Calu3 (cell line): ENCODE data around the gene C14orf180. TPM values are rescaled to one million over a fixed set of nuclear protein-coding genes. Genes with fewer than 3 reads are reported as not detected.

Experiments used
- BruUV-seq: library from RNA; stranded (reverse); fragments of 400-500 nt; replicated peaks from 2 replicates; lab custom pipeline; 2021; lab: Mats Ljungman, UMichigan
- CTCF ChIA-PET: fragments of 300-600 bp; sonication (Branson Sonifier 250); formaldehyde crosslinking; loops from one replicate; lab custom pipeline; 2022; ENCODE audit warnings: antibody characterized with exemption; lab: Charles Lee
- DNase-seq: peaks from one replicate; pipeline ENCODE4 v3.0.0; 2022
- H3K27ac Mint-ChIP-seq: one replicate; pipeline ENCODE4 v1.8.0; 2022; ENCODE audit warnings: mixed read lengths; ENCODE audit not compliant: unreplicated experiment
- H3K27me3 Mint-ChIP-seq: one replicate; pipeline ENCODE4 v1.8.0; 2022; ENCODE audit warnings: mixed read lengths; ENCODE audit not compliant: unreplicated experiment
- H3K36me3 Mint-ChIP-seq: one replicate; pipeline ENCODE4 v1.8.0; 2022; ENCODE audit warnings: mild to moderate bottlenecking, moderate library complexity, mixed read lengths; ENCODE audit not compliant: insufficient read depth, unreplicated experiment
- H3K4me1 Mint-ChIP-seq: one replicate; pipeline ENCODE4 v1.8.0; 2022; ENCODE audit warnings: mild to moderate bottlenecking, low read depth, mixed read lengths; ENCODE audit not compliant: unreplicated experiment
- H3K4me3 Mint-ChIP-seq: one replicate; pipeline ENCODE4 v1.8.0; 2022; ENCODE audit warnings: mild to moderate bottlenecking, low read depth, moderate library complexity, mixed read lengths; ENCODE audit not compliant: unreplicated experiment
- H3K9me3 Mint-ChIP-seq: one replicate; pipeline ENCODE4 v1.8.0; 2022; ENCODE audit warnings: low read depth, mixed read lengths; ENCODE audit not compliant: unreplicated experiment
- CTCF ChIP-seq: fragments of 200-600 bp; IDR thresholded peaks from one replicate; pipeline ENCODE4 v1.8.0; 2022; ENCODE audit warnings: antibody characterized with exemption; ENCODE audit not compliant: unreplicated experiment
- intact Hi-C: fragments of 100-400 bp; cut with micrococcal nuclease; formaldehyde crosslinking; loops from one replicate; pipeline ENCODE4 v1.10.0; 2022; ENCODE audit not compliant: unreplicated experiment
- total RNA-seq: library from RNA; stranded (reverse); gene quantifications from 2 replicates; pipeline ENCODE4 v1.2.3, GENCODE V29; 2022

C14orf180 gene
- total RNA-seq, 1 experiment from 2014 or later: not detected

- CTCF ChIA-PET: no interaction called here
- no peak overlapping the region for H3K27ac Mint-ChIP-seq
- TF ChIP-seq CTCF: no peak
- peaks cover 17% of the 10 kb centered on the region for H3K4me1 Mint-ChIP-seq
- no TSS peak for BruUV-seq
- H3K9me3 Mint-ChIP-seq: no peaks in the 10 kb centered on the region
- H3K4me3 Mint-ChIP-seq: no peak overlapping the region
- peaks cover 77% of the 10 kb centered on the region for H3K27me3 Mint-ChIP-seq
- intact Hi-C loops: loop anchor here (5.0 kb wide), 1 partner anchor 418 kb away; no protein-coding TSS in a partner anchor
- H3K36me3 Mint-ChIP-seq: no peaks in the 10 kb centered on the region
- DNase-seq: no peak
Measured at GRCh38 chr14:104559804-104560585, 19.6 kb upstream of the C14orf180 start.

GRCh38 chr14:104560586-104560945 is 19.0 kb upstream of the C14orf180 start:
- DNase-seq: no peak
- CTCF ChIA-PET: no interaction called here
- Mint-ChIP-seq H3K9me3 (no peaks in the 10 kb centered on the region), H3K4me3 (no peak overlapping the region), H3K36me3 (no peaks in the 10 kb centered on the region), H3K4me1 (peaks cover 17% of the 10 kb centered on the region), H3K27me3 (peaks cover 77% of the 10 kb centered on the region), H3K27ac (no peak overlapping the region)
- BruUV-seq: no TSS peak
- intact Hi-C loops: loop anchor here (5.0 kb wide), 1 partner anchor 418 kb away; no protein-coding TSS in a partner anchor
- TF ChIP-seq CTCF: no peak

GRCh38 chr14:104561124-104561557 is 18.4 kb upstream of the C14orf180 start:
- peaks cover 78% of the 10 kb centered on the region for H3K27me3 Mint-ChIP-seq
- no peak for TF ChIP-seq CTCF
- no peaks in the 10 kb centered on the region for H3K36me3 Mint-ChIP-seq
- intact Hi-C loops: loop anchor here (5.0 kb wide), 1 partner anchor 419 kb away; no protein-coding TSS in a partner anchor
- H3K27ac Mint-ChIP-seq: no peak overlapping the region
- H3K4me1 Mint-ChIP-seq: peaks cover 17% of the 10 kb centered on the region
- no peaks in the 10 kb centered on the region for H3K9me3 Mint-ChIP-seq
- no peak overlapping the region for H3K4me3 Mint-ChIP-seq
- no TSS peak for BruUV-seq
- DNase-seq: no peak
- CTCF ChIA-PET: no interaction called here

- peaks cover 85% of the 10 kb centered on the region for H3K27me3 Mint-ChIP-seq
- peaks cover 17% of the 10 kb centered on the region for H3K4me1 Mint-ChIP-seq
- BruUV-seq: no TSS peak
- no peak for TF ChIP-seq CTCF
- no peaks in the 10 kb centered on the region for H3K36me3 Mint-ChIP-seq
- no peak overlapping the region for H3K27ac Mint-ChIP-seq
- no peak overlapping the region for H3K4me3 Mint-ChIP-seq
- no peak for DNase-seq
- no peaks in the 10 kb centered on the region for H3K9me3 Mint-ChIP-seq
- intact Hi-C loops: loop anchor here (5.0 kb wide), 1 partner anchor 420 kb away; no protein-coding TSS in a partner anchor
- CTCF ChIA-PET: no interaction called here
Measured at GRCh38 chr14:104561632-104562495, 17.7 kb upstream of the C14orf180 start.
